Stimulated activated CD8-positive, alpha-beta memory T cell treated with anti-CD3 and anti-CD28 coated beads, Interleukin-4, amount 100 ng/mL, for 24 hours (primary cell): ENCODE measurements around the gene SCO2.

Experiments used
- DNase-seq: peaks from one replicate; pipeline ENCODE4 v3.0.0-alpha.2; 2020; ENCODE audit warnings: low read depth

SCO2 gene

DNA sequence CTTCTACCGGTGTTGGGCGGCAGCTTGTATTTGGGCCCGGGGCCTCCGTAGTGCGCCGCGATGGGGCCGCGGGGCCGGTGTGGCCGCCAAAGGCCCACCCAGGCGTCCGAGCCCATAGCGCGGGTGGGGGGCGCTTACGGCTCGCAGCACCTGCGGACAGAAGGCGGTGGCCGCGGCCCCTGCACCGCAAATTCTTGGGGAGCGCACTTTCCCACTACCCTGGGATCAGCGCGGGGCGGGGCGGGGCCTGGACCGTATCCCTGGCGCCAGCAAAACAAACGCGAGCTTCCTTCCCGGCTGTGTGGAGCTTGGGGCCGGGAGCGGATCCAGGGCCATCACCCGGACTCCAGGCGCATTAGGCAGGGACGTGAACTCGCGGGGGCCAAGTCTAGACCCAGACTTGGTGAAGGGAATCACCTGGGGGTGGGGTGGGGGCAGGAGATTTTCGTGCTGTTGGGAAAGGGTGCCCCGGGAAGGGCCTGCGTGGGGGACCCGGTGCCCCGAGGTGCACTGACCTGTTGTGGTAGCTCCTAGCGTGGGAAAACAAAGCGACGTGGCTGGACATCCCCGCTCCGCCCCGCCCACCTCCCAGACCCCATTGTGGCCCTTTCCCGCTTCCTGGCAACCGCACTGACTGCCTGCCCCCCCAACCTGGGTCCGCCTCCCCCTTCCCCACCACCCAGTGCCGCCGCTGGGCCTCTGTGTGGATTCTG is 6.7 kb upstream of the SCO2 start:
- DNase-seq, result no peak

DNA sequence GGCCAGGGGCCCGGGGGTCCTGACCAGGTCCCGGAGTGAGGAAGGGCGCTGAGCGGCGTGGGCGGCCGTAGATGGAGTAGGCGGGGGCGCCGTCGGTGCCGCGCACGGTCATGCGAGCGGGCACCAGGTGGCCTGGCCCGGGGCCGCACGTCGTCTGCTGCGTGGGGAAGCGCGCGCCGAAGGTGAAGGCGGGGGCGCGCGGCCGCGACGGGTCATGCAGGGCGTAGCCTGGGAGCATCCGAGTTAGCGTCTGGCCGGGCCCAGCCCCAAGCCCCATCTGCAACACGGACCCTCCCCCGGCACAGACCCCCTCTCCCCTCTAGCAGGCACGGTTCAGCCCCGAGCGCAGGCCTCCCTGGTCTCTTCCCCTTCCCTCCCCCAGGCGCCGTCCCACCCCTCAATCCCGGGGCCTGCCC is 6.2 kb upstream of the SCO2 start:
- peak; percentile 49 for DNase-seq

- DNase-seq, result peak; percentile 70
These were observed 5.6 kb upstream of the SCO2 start for GRCh38 chr22:50530877-50531545.

DNA sequence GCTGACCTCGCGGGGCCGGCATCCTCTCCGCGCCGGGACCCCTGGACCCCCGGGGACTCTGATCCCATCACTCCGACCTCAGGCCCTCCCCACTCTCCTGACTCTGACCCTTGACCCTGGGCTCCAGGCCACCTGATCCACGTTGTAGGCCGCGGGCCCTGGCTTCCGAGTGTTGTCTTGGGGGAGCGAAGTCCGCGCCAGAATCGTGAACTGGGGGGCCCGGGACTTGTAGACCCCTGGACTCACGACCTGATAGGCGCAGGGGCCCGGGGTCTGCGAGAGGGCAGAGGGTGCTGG is 5.1 kb upstream of the SCO2 start:
- DNase-seq, result no peak

DNA sequence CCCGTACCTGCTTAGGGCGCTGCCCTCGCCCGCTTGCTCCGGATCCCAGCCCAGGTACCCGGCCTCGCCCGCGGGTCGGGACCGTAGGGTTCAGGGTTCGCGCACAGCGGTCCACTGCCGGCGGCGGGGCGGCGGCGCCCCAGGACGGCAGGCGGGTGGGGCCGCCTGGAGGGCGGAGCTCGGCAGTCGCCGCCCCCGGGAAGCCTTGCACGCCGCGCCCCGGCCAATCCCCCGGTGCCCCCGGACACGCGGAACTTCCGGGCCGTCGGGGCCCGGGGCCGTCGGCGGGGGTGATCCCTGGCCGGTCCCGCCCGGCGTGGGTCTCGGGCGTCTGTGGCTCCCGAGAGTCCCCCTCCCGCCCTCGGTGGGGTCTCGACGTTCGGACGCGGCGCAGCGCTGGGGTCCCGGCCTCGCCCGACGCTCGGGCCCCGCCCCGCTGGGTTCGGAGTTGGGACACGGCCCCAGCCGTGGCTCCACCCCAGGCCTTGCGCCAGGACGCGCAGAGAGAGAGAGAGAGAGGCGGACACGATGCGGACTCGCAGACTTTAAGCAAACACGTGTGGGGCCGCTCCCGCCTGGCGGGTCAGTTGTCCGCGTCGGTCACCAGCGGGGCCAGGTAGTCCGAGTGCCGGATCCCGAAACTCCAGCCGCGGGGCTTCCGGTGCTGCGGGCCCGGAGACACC is 4.6 kb upstream of the SCO2 start, which contains the start of gene TYMP:
TSS of gene TYMP (minus strand) at position 116 of the 683 bp plus-strand sequence. CDS start 303 bp downstream, outside the sequence.
- peak; percentile 57 for DNase-seq

GRCh38 chr22:50529416-50529896 is 4.1 kb upstream of the SCO2 start:
- DNase-seq, result no peak

- no peak for DNase-seq
These were observed 3.5 kb upstream of the SCO2 start for GRCh38 chr22:50528682-50529415.

GRCh38 chr22:50527921-50528681 is 2.7 kb upstream of the SCO2 start:
- no peak for DNase-seq

- no peak for DNase-seq
These were observed 1.7 kb upstream of the SCO2 start for GRCh38 chr22:50526834-50527801.

GRCh38 chr22:50526108-50526833 is 873 bp upstream of the SCO2 start:
- DNase-seq, result peak; percentile 83

DNA sequence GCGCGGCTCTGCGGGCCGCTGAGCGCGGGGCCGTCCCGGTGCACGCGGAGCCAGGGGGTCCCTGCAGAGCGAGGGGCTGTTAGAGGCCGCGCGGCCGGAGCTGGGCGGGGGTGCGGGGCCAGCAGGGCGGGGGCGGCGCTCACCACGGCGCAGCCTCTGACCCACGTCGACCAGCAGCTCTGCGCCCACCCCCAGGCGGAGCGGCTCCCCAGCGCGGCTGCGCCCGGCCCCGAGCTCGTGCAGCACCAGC is 385 bp upstream of the SCO2 start:
- DNase-seq, result no peak

GRCh38 chr22:50524676-50525103 is 708 bp downstream of the SCO2 start:
- DNase-seq, result no peak

DNA sequence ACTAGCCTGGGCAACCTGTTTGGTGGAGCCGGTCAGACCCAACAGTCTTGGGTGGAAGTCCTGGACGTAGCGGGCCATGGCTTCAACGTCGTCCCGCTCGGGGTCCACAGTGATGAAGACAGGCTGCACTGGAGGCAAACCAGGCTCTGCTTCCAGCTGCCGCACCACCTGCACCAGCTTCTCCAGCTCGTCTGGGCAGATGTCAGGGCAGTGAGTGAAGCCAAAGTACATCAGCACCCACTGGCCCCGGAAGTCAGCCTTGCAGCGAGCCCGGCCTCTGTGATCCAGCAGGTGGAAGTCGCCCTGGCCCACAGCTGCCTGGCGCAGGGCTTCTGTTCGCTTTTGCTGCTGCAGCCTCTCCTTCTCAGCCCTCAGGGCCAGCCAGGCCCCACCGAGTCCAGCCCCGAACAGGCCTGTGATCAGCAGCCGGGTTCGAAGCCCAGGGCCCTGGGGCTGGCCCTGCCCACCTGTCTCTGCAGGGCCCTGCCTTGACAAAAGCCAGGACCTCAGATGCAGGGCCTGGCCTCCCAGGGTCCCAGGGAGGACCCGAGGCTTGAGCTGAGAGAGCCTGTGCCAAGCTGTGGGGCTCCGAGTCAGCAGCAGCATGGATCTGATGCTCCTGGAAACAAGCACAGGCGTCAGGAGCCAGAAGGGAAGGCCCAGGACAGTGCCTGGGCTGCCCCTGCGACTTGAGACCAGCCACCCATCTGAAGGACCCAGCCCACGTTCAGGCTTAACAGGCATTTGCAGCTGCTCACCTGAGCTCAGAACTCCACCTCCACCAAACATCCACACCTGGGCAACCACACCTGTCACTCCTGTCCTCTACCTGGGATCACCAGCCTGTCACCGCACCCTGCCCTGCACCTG is 1.4 kb downstream of the SCO2 start:
- DNase-seq, result no peak

DNA sequence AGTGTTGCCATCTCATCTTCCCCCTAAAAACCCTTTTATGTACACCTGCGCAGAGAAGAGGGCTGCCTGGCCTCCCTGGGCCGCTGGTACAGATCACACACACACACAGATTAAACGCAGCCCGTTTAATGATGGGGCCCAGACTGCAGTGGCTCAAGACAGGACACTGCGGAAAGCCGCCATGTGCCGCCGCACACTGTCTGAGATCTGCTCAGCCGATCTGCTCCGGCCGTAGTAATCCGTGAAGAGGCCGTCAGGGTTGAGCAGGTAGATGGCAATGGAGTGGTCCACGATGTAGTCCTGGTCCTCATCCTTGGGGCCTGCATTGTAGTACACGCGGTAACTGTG is 2.0 kb downstream of the SCO2 start:
- DNase-seq, result no peak

GRCh38 chr22:50522806-50523438 is 2.5 kb downstream of the SCO2 start:
- DNase-seq, result no peak

- no peak for DNase-seq
These were observed 3.1 kb downstream of the SCO2 start for GRCh38 chr22:50522208-50522805.

- no peak for DNase-seq
These were observed 3.7 kb downstream of the SCO2 start for GRCh38 chr22:50521710-50522109.

- DNase-seq, result no peak
These were observed 4.5 kb downstream of the SCO2 start for GRCh38 chr22:50520826-50521453.
